GM19025 (cell line): ENCODE results near the gene CTNND2.

Source experiments
- ATAC-seq: cut with Tn5 transposase; IDR thresholded peaks from one replicate; pipeline ENCODE4 v1.9.1; 2021; ENCODE audit warnings: mild to moderate bottlenecking, low read depth, moderate library complexity; ENCODE audit not compliant: unreplicated experiment

The CTNND2 gene

DNA sequence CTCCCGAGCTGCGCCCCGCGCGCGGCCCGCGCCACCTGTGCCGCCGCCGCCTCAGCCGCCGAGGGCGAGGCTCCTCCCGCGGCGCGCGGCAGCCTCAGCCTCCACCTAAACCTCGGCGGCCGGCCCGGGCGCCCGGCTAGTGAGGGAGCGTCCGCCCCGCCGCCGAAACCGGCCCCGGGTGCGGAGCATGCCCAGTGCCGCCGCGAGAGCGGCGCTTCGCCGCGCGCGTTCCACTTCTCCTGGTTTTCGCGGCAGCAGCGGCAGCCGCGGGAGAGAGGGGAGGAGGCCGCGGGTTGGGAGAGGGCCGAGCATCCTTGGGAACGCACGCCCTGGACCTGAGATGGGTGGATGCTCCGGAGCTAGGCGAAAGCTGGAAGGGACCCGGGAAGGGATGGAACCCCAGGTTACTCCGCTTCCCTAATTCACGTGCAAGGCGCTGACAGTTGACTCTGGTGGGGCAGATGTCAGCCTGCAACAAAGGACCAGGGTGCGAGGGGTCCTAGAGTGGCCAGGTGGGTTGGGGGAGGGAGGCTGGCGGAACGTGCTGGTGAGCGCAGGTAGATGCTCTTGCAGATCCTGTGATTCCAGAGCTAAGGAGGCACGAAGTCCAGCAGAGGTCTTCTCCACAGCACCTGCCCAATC, at the start of gene CTNND2:
Gene CTNND2, minus strand, starts transcription at position 182 of the 642 bp plus-strand sequence. CDS start 593 bp downstream, outside the sequence.
- no peak for ATAC-seq

DNA sequence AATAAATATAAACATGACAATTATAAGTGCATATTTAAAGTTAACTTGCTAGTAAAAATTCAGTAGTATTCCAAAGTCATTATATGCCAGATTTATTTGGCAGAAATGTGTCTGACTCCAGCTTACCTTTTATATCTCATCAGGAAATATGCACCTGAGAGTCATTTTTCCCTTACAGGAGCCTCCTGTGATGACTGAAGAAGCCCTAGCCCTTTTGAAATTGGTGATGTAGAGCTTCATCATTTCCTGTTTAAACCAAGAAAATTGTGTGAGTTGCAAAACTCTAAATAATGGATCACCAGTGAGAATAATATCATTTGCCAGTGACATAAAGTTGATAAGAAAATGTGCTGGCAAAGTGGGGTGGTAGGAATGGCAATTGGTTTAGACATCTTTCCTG, 42.1 kb upstream of the CTNND2 start:
- ATAC-seq: no peak

- ATAC-seq: no peak
Observed at GRCh38 chr5:11941566-11941965, 37.3 kb upstream of the CTNND2 start.

DNA sequence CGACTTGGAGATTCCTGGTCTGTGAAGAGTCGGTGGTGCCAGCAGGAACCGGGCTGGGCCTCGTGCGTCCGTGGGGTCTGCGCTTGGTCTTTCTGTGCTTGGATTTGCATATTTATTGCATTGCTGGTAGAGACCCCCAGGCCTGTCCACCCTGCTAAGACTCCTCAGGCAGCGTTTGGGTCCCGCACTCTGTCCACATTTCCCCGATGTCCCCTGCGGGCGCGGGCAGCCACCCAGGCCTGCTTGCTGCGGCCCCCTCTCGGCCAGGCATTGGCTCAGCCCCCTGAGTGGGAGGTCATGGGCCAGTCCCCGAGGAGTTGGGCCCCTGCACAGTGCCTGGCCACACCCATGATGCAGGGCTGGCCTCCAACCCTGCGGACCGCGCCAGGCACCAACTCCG, 27.4 kb upstream of the CTNND2 start:
- ATAC-seq: no peak

- ATAC-seq: no peak
Observed at GRCh38 chr5:11928909-11929308, 24.7 kb upstream of the CTNND2 start.

GRCh38 chr5:11925701-11926100, 21.5 kb upstream of the CTNND2 start:
- no peak for ATAC-seq

GRCh38 chr5:11922394-11922793, 18.1 kb upstream of the CTNND2 start:
- no peak for ATAC-seq

DNA sequence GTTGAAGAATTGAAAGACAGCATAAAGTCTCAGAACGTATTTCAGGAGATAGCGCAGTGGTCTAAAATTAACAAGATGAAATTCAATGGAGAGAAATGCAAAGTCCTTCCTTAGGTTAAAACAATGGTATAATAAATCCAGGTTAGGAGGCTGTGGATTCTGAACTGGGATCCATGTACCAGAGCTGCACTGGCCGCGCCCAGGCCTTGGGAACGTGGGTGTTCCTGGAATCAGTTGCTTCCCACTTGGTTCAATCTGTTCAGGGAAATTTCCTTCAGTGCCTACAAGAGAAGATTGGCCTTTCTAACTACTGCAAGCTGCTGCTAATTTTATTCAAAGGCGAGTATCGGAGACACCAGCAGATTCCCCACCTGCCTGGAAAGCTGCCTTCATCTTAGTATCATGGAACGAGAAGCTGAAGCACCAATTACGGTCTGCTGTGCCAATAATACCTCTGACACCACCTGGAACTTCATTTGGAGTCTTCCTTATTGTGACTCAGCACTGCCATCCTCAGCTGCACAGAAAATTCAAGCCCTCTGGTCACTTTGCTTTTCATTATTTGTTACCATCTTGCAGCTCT, 14.3 kb upstream of the CTNND2 start:
- ATAC-seq: no peak

DNA sequence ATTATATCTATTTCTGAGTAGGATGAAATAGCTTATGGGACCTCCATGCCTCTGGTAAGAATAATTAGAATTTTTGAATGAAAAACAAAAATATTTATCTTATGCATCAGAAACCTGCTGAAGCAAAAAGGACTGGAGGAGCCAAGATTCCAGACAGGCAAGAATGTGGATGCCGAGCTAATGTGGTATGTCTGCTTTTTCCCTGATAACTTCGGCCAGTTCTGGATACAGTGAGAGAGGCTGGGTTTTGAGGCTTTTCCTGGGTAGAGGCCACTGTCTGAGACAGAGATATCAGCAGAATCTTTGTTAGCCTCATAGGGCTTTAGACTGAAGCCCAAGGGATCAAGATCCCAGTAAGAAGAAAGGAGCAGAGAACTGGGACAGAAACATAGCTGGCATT, 5.2 kb upstream of the CTNND2 start:
- ATAC-seq: no peak

DNA sequence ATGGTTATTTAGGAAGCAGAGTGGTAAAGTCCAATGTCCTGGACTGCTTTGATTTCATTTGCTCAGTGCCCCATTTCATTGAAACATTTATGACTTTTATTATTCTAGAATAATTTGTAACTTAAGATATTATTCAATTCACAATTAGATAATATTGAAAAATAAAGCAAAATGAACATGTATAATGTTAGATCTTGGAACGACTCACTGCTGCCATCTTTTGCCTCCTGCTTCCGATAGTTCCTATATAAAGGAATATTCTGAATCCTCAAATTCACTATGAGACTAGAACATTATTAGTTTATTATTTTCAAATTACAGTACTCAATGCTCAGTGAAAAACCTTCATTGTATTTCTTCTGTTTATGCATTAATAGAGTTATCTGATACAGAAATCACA, 2.3 kb upstream of the CTNND2 start:
- ATAC-seq: no peak

DNA sequence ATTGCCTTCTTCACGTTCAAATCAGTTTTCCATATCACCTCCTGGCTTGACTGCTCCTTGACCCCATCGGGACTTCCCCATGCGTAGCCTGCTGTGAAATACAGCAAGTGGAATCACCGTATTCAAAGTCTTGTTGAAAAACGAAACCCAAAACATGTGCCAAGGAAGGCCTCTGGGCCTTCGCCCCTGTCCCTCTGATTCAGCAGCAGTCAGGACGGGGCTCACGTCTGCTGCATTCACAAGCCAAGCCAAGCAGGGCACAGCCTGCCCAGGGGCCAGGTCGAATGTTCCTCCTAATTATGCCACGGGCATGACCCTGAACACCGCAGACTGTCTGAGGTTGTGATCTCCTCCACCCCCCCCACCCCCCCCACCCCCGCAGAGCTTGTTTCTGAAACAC, 960 bp upstream of the CTNND2 start:
- ATAC-seq: no peak

DNA sequence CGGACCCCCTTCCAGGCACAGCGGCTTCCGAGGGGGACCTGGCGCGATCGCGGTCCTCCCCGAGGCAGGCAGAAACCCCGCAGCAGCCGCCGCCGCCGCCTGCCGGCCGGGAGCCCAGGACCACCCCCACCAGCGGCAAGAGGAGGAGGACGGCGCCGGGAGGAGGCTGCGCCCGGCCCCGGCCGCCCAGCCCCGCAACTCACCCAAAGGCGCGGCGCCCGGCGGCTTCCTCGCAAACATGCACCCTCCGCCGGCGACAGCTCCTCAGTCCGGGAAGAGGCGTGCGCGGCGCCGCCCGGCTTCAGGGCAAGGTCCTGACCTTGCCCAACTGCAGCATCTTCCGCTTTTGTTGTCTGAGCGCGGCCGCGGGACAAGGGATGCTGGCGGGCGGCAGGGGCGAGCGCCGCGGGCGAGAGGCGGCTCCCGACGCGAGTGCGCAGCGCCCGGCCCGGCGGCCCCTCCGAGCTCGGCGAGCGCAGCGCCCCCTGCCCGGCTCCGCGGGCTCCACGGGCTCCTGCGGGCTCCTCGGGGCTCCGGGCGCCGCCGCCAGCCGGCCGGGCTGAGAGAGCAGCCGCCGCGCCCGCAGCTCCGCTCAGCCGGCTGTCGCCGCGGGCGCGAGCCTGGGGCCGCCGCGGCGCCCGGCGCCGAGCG, 507 bp downstream of the CTNND2 start:
- no peak for ATAC-seq

DNA sequence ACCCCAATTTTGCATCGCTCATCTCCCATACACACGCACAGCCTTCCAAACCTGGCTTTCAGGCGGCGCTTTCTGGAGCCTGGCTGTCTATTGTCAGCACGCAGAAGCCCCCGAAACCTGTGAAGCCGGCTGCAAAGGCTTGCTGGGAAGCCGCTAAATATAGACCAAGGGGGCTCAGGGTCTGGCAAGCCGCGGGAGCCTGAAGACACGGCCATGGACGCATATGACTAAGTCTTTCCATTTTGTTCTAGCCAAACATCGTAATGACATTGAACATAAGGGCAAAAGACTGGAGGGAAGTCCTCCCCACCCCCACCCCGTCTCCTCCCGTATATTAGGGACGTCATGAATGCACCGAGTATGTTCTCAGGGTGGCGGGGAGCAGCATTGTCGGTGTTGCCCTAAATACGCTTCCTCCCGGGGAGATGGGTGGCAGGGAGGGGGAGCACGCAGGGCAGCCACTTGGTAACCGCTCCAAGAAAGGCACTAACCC, 1.1 kb downstream of the CTNND2 start:
- no peak for ATAC-seq

- ATAC-seq: no peak
Observed at GRCh38 chr5:11902201-11902619, 2.0 kb downstream of the CTNND2 start.

GRCh38 chr5:11898787-11899186, 5.5 kb downstream of the CTNND2 start:
- ATAC-seq: no peak

DNA sequence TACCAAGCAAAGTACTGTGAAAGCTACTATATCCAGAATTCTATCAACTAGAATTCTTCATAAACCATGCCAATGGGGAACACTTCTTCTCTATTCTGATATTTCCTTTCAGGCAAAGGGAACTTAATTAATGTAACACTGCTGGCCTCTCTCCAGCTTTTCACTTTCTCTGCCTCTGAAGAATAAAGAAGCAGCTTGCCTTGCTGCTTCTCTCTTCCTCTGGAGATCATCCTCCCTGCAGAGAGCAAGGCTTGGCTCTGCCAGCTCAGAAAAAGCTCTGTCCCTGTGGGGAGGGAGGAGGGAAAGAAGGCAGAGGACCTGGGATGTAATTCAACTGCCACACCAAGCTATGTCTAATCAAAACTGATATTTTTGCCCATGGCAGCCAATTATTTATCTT, 6.5 kb downstream of the CTNND2 start:
- no peak for ATAC-seq

- ATAC-seq: no peak
Observed at GRCh38 chr5:11894992-11895391, 9.3 kb downstream of the CTNND2 start.

GRCh38 chr5:11892832-11893231, 11.4 kb downstream of the CTNND2 start:
- no peak for ATAC-seq

- ATAC-seq: no peak
Observed at GRCh38 chr5:11890777-11891176, 13.5 kb downstream of the CTNND2 start.

DNA sequence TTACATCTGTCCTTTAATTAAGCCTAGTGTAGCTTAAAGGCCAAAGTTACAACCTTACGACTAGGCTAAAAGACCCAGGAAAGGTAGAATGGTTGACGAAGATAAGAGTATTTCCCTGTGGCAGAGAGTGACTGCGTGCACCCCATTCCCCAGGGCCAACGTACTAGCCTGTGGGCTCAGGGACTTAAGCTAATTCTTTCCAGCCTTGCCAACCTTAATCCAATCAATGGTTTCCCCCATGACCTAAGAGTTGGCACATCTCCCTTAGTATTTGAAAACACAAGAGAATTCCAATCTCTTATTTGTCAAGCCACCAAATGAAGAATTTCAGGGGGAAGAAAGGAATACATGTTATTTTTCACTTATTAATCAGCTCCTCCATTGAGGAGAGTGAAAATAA, 16.0 kb downstream of the CTNND2 start:
- no peak for ATAC-seq

GRCh38 chr5:11878814-11879213, 25.4 kb downstream of the CTNND2 start:
- ATAC-seq: no peak

DNA sequence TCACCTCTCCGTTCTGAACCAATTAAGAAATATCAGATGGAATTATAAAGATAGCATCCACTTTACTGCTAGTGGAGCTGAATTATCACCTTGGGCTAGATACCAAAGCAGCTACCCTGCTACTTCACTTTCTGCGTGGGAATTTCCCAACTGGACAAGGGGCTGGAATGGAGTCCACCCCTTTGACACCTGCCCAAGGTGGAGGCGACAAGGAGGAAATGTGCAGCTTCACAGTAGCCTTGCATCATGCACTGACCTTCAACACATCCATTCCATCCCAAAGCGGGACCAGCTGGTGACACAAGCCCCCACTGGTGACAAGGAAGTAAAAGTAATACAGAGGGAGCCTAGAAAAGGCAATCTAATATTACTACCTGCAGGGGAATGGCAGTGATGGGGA, 30.7 kb downstream of the CTNND2 start:
- no peak for ATAC-seq
